ENCODE results near the gene PBX4. TPM values are rescaled to one million over a fixed set of nuclear protein-coding genes. Genes with fewer than 3 reads are reported as not detected.

PBX4 gene
- total and polyA plus RNA-seq, 10 of the 15 experiments (the other 5 are each of a cell fraction or from before 2014, with no cell fraction given) = 0.18 to 17.3 (median 4.2) TPM

DNA sequence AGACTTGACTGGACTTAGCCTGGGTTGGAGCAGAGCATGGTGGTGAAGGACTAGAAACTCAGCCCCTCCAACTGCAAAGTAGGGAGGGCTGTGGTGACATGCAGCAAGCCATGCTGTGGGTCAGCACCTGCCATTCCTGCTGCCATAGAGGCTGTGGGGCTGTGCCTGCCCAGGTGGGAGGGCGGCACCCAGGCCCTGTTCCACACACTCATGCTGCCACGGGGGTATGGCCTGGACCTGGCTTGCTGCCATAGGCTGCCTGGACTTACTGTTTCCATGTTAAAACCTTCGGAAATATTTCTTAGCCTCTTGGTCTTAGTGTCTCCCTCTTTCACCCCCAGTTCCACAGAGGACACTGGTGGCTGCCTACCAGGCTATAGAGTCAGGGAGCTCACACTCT lies 51.1 kb downstream of the PBX4 start:
- WGBS (ENCODE audit: insufficient coverage, insufficient replicate concordance, low lambda C conversion rate, missing lambda C conversion rate) = 100% methylated on average over 3 of the region's 3 CpGs
- in situ Hi-C loops (cut with MboI) = no loop called here
- Histone ChIP-seq H3K79me2 (ENCODE audit: control insufficient read depth, insufficient read depth, low read length) (no peaks in the 10 kb centered on the region), H3K9me3 (replicated peaks; ENCODE audit: control insufficient read depth, insufficient read depth, low read length) (no peaks in the 10 kb centered on the region; the same call in 2 of the 3 replicates), H3K4me2 (ENCODE audit: control insufficient read depth, insufficient read depth) (no peak overlapping the region), H3K27ac (ENCODE audit: control insufficient read depth, insufficient read depth) (no peak overlapping the region), H4K20me1 (ENCODE audit: control insufficient read depth, insufficient read depth) (no peaks in the 10 kb centered on the region), H3K4me1 (ENCODE audit: control insufficient read depth, insufficient read depth, low read length) (no peaks in the 10 kb centered on the region), H3K4me3 (no peak overlapping the region), H2AFZ (ENCODE audit: control insufficient read depth, low read depth, low read length) (no peak overlapping the region), H3K27me3 (replicated peaks in 1 of 2; ENCODE audit: control insufficient read depth in 2 of 2, insufficient read depth in 2 of 2, low read length in 1 of 2) (no peaks in the 10 kb centered on the region), H3K36me3 (ENCODE audit: control insufficient read depth in 2 of 2, insufficient read depth in 2 of 2, low read length in 1 of 2) (peaks cover 4 to 12% of the 10 kb centered on the region in 2 experiments; a peak in 3 of 4 replicates), H3K9ac (ENCODE audit: control insufficient read depth, insufficient read depth, low read length) (no peak overlapping the region)
- CTCF ChIA-PET = interaction anchor here (1.3 to 2.1 kb wide), 2 partner anchors 9 to 14 kb away, joined by 3 to 19 read pairs; no protein-coding TSS in a partner anchor
- intact Hi-C loops (cut with micrococcal nuclease; ENCODE audit: unreplicated experiment) = no loop called here
- SMC1A ChIA-PET (ENCODE audit: uncharacterized antibody, unreplicated experiment) = no interaction called here
- RAD21 ChIA-PET (ENCODE audit: unreplicated experiment) = no interaction called here
- no peak for ATAC-seq
- no peak for FAIRE-seq
- TF ChIP-seq JUNB (IDR thresholded peaks at IDR 0.05) (no peak), STAT1 (conservative IDR thresholded peaks at IDR 0.05) (no peak), ZNF207 (IDR thresholded peaks at IDR 0.05; ENCODE audit: borderline replicate concordance) (no peak), POU2F2 (IDR thresholded peaks at IDR 0.05; ENCODE audit: borderline replicate concordance, low read depth, low read length) (no peak), SIX5 (IDR thresholded peaks at IDR 0.05; ENCODE audit: low read depth, low read length, severe bottlenecking) (no peak), RELA (IDR thresholded peaks at IDR 0.05; ENCODE audit: borderline replicate concordance, partially characterized antibody) (no peak), NBN (IDR thresholded peaks at IDR 0.05) (no peak), BCL11A (IDR thresholded peaks at IDR 0.05; ENCODE audit: low read depth, low read length) (no peak), ETV6 (conservative IDR thresholded peaks at IDR 0.05 in 1 of 2, IDR thresholded peaks at IDR 0.05 in 1 of 2; ENCODE audit: borderline replicate concordance in 1 of 2, low read depth in 1 of 2) (no peak), CHD1 (IDR thresholded peaks at IDR 0.05; ENCODE audit: low read depth, low read length) (no peak)
- POLR2A ChIA-PET = no interaction called here
- DNase-seq (ENCODE audit: low read depth, low spot score) = no peak
- BruUV-seq (replicated peaks) = no TSS peak
